Measurements from ENCODE around the gene PER1. TPM values are rescaled to one million over a fixed set of nuclear protein-coding genes. Genes with fewer than 3 reads are reported as not detected.
A peak's percentile ranks its signal among the peaks of the same experiment; 100 is the strongest.

PER1 gene
- total RNA-seq, 1 experiment from 2014 or later: 87.6 TPM

GRCh38 chr17:8118769-8119580 is 33.2 kb downstream of the PER1 start:
- Histone ChIP-seq H3K27ac (ENCODE audit: low read depth, low read length) (peak overlapping the region; percentile 83), H3K36me3 (ENCODE audit: control insufficient read depth in 1 of 2, insufficient read depth in 2 of 2, low read length in 2 of 2) (no peaks in the 10 kb centered on the region), H3K27me3 (ENCODE audit: insufficient read depth, low read length) (no peaks in the 10 kb centered on the region), H3K9me2 (ENCODE audit: insufficient read depth) (no peaks in the 10 kb centered on the region), H3K79me2 (ENCODE audit: insufficient read depth, low read length) (no peaks in the 10 kb centered on the region), H3K4me3 (replicated peaks in 1 of 2; ENCODE audit: low read depth in 1 of 2, low read length in 2 of 2) (peak overlapping the region; percentile 52 to 59), H3K9me3 (ENCODE audit: control insufficient read depth in 1 of 2, insufficient read depth in 1 of 2, low read depth in 1 of 2, low read length in 2 of 2) (no peaks in the 10 kb centered on the region), H3K4me2 (ENCODE audit: low read length) (peak overlapping the region; percentile 98), H3K4me1 (ENCODE audit: control insufficient read depth in 1 of 2, insufficient read depth in 2 of 2, low read length in 2 of 2) (peaks cover 22 to 66% of the 10 kb centered on the region in 2 experiments), H4K20me1 (ENCODE audit: insufficient read depth) (peaks cover 3% of the 10 kb centered on the region; the same call in 1 of the 2 replicates), H2AFZ (ENCODE audit: low read depth, low read length, poor library complexity, severe bottlenecking) (peak overlapping the region; percentile 87), H3K9ac (ENCODE audit: low read length) (peak overlapping the region; percentile 88)
- POLR2A ChIA-PET: interaction anchor here (0.6 to 4.1 kb wide), 12 partner anchors 11 to 129 kb away, joined by 3 to 43 read pairs (median 5); partner anchors contain the start of genes AURKB, CTC1, PER1 and PFAS
- DNase-seq (ENCODE audit: low read depth, low spot score) (peak; percentile 65), ATAC-seq (peak; percentile 61)
- intact Hi-C loops (cut with micrococcal nuclease): loop anchor here (1.0 to 5.0 kb wide), 4 partner anchors 42 to 129 kb away; partner anchors contain the start of gene CTC1
- TF ChIP-seq POLR2A (IDR thresholded peaks at IDR 0.05; ENCODE audit: borderline replicate concordance, extremely low read depth, insufficient read depth, insufficient read length) (no peak), RAD21 (IDR thresholded peaks at IDR 0.05; ENCODE audit: low read depth) (peak; percentile 58), YY1 (IDR thresholded peaks at IDR 0.05; ENCODE audit: extremely low read depth, insufficient replicate concordance, low read depth, low read length) (peak; percentile 42)
- TF ChIP-seq, protein P1, sequence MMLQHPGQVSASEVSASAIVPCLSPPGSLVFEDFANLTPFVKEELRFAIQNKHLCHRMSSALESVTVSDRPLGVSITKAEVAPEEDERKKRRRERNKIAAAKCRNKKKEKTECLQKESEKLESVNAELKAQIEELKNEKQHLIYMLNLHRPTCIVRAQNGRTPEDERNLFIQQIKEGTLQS (IDR thresholded peaks at IDR 0.05): peak; percentile 99; the same call in 1 of the 2 replicates
- TF ChIP-seq, protein P2, sequence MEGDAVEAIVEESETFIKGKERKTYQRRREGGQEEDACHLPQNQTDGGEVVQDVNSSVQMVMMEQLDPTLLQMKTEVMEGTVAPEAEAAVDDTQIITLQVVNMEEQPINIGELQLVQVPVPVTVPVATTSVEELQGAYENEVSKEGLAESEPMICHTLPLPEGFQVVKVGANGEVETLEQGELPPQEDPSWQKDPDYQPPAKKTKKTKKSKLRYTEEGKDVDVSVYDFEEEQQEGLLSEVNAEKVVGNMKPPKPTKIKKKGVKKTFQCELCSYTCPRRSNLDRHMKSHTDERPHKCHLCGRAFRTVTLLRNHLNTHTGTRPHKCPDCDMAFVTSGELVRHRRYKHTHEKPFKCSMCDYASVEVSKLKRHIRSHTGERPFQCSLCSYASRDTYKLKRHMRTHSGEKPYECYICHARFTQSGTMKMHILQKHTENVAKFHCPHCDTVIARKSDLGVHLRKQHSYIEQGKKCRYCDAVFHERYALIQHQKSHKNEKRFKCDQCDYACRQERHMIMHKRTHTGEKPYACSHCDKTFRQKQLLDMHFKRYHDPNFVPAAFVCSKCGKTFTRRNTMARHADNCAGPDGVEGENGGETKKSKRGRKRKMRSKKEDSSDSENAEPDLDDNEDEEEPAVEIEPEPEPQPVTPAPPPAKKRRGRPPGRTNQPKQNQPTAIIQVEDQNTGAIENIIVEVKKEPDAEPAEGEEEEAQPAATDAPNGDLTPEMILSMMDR (IDR thresholded peaks at IDR 0.05 in 2 of 3, conservative IDR thresholded peaks at IDR 0.05 in 1 of 3; ENCODE audit: borderline replicate concordance in 1 of 3, insufficient read depth in 1 of 3, low read depth in 2 of 3, low read length in 2 of 3): peak; percentile 65 to 83 (median 79); a peak in 5 of 6 replicates
- RAD21 ChIA-PET (ENCODE audit: low non-redundant PET in 1 of 2, low total read pairs in 2 of 2, uncharacterized antibody in 2 of 2, unreplicated experiment in 2 of 2): interaction anchor here (0.6 to 0.9 kb wide), 4 partner anchors 21 to 105 kb away, joined by 3 to 6 read pairs (median 4); no protein-coding TSS in a partner anchor
- CTCF ChIA-PET: interaction anchor here (0.7 to 4.0 kb wide), 29 partner anchors 8 to 177 kb away, joined by 3 to 26 read pairs (median 5); partner anchors contain the start of genes AURKB, CTC1, RANGRF and SLC25A35
- no TSS peak for BruUV-seq (replicated peaks)
